Mesodermal cell (in vitro differentiated cells): ENCODE measurements around the gene AKT3.
A peak's percentile ranks its signal among the peaks of the same experiment; 100 is the strongest.

Source experiments
- H3K27ac ChIP-seq: 2 replicates; pipeline ENCODE4 v1.7.0; 2013; ENCODE audit warnings: mild to moderate bottlenecking, low read depth, low read length, moderate library complexity; ENCODE audit not compliant: severe bottlenecking
- H3K36me3 ChIP-seq: 2 replicates; pipeline ENCODE4 v1.7.1; 2013; ENCODE audit warnings: mild to moderate bottlenecking, low read length, moderate library complexity; ENCODE audit not compliant: control insufficient read depth, insufficient read depth
- H3K4me1 ChIP-seq: one replicate; pipeline ENCODE4 v1.7.1; 2013; ENCODE audit warnings: mild to moderate bottlenecking, low read length; ENCODE audit not compliant: insufficient read depth, control insufficient read depth, poor library complexity, severe bottlenecking
- H3K4me3 ChIP-seq: 2 replicates; pipeline ENCODE4 v1.7.0; 2013; ENCODE audit warnings: low read length, control low read depth, mild to moderate bottlenecking; ENCODE audit not compliant: insufficient read depth, poor library complexity, severe bottlenecking; ENCODE audit errors: extremely low read depth
- H3K9me3 ChIP-seq: 2 replicates; pipeline ENCODE4 v1.7.1; 2013; ENCODE audit warnings: mild to moderate bottlenecking, low read length, moderate library complexity; ENCODE audit not compliant: control insufficient read depth
- WGBS, 2 experiments: methylation state at CpG; one replicate each; pipeline ENCODE4 v1.1.5; 2013; ENCODE audit warnings: missing lambda C conversion rate in 2 of 2; ENCODE audit not compliant: insufficient coverage in 2 of 2; 5-methylcytosine and 5-hydroxymethylcytosine counted together

AKT3 gene

DNA sequence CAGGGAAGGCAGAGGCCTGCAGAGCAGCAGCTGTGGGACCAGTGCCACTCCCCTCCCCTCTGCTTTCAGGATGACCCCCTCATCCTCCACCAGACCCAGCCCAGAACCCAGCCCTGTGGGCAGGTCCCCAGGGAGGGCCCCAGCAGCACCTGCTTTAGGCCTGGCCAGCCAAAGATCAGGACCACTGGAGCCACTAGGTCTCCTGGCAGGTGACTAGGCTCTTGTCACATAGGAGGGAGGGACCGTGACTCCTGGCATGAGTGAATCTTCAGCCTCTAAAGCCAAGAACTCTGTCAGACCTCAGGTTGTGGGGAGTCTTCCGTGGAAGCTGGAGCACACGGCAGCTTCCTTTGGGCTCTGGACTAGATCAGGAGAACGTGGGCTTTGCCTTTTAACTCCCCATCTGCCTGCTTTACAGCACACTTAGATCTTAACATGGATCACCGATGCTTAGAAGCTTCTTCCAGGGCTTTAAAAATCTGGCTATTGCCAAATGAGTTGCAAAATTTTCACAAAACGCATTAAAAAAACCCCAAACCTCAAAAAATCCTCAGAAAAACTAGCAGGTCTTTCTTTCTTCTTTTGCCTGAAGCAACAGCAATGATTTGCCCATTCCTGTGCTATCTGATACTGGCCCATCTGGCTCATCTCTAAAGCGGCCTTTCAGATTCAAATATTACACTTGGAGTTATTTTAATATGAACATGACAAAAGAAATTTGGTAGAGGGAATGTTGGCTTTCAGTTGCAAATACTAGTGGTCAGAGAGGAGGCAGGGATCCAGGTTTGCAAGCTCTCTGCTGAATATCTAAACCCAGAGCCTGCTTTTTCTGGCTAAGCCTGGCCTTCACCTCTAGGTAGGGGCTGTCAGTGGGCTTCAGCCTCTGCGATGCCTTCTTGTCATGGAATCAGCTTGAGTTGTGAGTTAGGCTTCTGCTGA, 359.0 kb downstream of the AKT3 start:
- Histone ChIP-seq H3K36me3 (peaks cover 24% of the 10 kb centered on the region), H3K9me3 (no peaks in the 10 kb centered on the region), H3K27ac (no peak overlapping the region), H3K4me1 (no peaks in the 10 kb centered on the region), H3K4me3 (no peak overlapping the region)
- WGBS, 2 experiments: 65 to 66% methylated on average over 7 of the region's 8 CpGs

DNA sequence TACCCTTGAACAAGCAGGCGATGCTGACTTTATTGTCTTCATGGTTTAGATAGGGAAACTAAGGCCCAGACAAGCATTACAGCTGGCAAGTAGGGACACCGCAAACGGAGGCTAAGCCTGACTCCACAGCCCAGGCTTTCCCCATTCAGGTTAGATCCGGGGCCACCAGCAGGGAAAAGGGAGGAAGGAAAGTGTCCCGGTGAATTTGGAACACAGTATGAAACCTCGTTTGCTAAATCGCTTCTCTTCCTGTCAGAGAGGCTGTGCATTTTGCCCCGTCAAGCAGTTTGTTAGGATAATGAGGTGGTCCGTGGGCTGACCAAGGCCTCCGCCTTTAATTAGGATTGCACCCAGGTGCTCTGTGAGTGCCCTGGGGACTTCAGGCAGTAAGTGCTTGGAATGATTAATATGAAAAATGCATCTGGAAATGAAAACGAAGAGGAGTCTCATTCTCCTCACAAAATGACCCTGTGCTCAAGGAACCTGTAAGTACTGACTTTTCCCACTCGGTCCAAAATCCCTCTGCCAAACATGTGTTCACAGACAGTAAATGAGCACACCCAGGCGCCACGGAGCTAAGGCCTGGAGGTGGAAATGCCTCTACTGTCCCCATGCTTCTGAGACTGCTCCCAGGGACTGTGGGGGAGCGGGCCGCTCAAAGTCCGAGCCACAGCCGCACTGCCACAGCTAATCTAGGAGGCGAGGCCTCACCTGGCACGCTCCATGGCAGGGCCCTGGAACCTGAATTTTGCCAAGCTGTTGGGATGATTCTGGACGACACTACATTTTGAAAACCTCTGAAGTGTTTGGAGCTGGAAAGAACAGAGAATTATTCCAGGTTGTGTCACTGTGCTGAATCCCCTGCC, 360.1 kb downstream of the AKT3 start:
- H3K36me3 ChIP-seq: peaks cover 19% of the 10 kb centered on the region
- no peak overlapping the region for H3K27ac ChIP-seq
- WGBS, 2 experiments: 69 to 71% methylated on average over 20 of the region's 21 CpGs
- no peaks in the 10 kb centered on the region for H3K4me1 ChIP-seq
- no peaks in the 10 kb centered on the region for H3K9me3 ChIP-seq
- no peak overlapping the region for H3K4me3 ChIP-seq

DNA sequence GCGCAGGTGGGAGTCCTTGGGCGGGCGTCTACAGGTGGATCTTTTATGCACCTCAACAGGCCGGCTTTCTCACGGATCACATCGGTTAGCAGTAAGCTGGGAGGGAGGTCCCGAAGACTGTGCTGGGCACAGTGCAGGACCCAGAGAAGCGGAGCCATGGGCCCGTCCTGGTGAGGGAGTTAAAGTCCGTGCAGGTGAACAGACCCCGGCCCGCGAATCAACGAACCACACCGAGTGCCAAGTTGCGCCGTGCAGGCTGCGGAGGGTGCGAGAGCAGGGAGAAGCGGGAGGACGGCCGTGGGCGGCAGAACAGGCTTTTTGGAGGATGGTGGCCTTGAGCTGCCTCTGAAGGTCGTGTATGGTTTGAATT, 360.9 kb downstream of the AKT3 start:
- H3K36me3 ChIP-seq: peaks cover 19% of the 10 kb centered on the region
- H3K4me3 ChIP-seq: no peak overlapping the region
- H3K9me3 ChIP-seq: no peaks in the 10 kb centered on the region
- 94 to 96% methylated on average over 7 to 24 of the region's 24 CpGs for WGBS, 2 experiments
- H3K27ac ChIP-seq: no peak overlapping the region
- no peaks in the 10 kb centered on the region for H3K4me1 ChIP-seq

DNA sequence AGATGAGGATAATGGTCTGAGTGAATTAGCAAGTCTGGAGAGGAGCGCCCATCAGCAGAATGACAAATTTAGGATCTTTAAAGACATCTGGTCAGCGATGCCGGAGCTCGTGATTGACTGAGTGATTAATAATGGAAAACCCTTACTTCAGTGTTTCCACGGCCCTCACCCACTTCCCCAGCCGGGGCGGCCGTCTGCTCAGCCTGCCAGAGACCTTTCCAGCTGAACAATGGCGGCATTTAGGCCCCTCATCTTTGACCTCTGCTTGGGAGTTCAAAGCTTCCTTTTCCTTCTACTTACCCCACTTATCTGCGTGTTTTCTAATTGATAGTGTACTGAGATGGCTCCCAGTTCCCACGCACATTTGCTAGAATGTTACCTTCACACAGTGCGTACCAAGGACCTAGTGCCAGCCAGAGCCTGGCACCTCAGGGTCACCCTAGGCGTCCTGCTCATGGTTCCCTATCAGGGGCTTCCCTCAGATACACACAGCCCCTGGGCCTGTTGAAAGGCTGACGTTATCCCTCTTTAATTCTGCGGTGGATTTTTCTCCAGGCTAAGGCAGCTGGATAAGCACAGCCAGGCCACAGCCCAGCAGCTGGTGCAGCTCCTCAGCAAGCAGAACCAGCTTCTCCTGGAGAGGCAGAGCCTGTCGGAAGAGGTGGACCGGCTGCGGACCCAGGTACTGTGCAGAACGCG, 361.4 kb downstream of the AKT3 start:
- Histone ChIP-seq H3K4me1 (no peaks in the 10 kb centered on the region), H3K4me3 (no peak overlapping the region), H3K27ac (peak overlapping the region; percentile 49), H3K36me3 (peaks cover 19% of the 10 kb centered on the region), H3K9me3 (no peaks in the 10 kb centered on the region)
- WGBS, 2 experiments: 93 to 94% methylated on average over 18 to 19 of the region's 20 CpGs

DNA sequence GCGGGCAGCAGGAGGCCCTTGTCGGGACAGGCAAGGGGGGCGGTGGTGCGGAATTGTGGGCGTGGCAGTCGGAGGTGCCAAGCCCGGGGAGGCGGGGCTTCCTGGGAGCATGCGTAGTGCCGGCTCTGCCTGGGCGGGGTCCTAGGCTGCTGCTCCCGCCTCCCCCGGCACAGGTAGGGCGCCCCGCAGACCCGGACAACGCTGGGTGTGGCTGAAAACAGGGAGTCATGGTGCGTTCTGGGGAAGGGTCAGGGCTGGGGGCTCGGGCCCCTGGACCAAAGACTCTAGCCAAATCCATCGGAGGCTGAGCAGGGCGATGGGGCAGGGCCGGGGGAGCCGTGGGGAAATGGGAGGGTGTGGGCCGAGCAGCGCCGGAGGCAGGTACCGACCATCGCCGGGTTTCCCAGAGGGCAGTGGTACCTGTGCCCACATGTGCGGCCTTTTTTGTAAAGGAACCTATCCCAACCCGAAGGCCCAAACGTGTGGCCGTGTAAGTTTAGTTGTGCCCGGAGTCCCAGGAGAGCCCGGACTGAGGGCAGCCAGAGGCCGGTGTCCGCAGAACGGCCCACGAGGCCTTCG, 362.3 kb downstream of the AKT3 start:
- Histone ChIP-seq H3K4me1 (peaks cover 2% of the 10 kb centered on the region), H3K9me3 (no peaks in the 10 kb centered on the region), H3K27ac (peak overlapping the region; percentile 41), H3K36me3 (peaks cover 19% of the 10 kb centered on the region), H3K4me3 (no peak overlapping the region)
- WGBS, 2 experiments: 96 to 97% methylated on average over 30 to 35 of the region's 40 CpGs

DNA sequence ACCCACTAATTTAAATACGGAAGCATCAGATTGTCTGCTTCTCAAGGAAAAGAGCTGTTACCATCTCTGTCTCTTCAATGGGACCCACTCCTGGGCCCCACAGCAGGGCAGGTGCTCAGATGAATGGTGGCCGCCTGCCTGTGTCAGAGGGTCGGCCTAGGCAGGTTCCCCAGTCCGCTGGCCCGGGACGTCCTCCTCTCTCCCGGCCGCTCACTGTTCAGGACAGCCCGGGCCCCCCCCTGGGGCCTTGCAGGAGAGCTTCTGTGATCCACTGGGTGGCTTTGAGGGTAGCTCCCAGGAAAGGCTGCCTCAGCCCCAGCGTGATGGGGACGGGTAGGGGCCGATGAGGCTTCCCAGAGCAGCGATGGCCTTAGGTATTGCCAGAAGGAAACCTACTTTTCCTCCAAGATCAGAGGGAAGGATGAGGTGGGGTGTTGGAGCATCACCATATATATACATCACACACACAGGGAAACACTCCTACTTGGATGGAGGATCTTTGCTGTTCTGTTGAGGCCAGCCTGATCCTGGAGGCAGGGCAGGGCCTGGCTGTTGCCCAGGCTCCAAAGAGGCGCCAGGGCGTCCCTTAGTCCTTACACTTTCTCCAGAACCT, 362.9 kb downstream of the AKT3 start:
- Histone ChIP-seq H3K27ac (no peak overlapping the region), H3K9me3 (no peaks in the 10 kb centered on the region), H3K4me3 (no peak overlapping the region), H3K4me1 (peaks cover 7% of the 10 kb centered on the region), H3K36me3 (peaks cover 19% of the 10 kb centered on the region)
- 88 to 92% methylated on average over 6 to 11 of the region's 15 CpGs for WGBS, 2 experiments

DNA sequence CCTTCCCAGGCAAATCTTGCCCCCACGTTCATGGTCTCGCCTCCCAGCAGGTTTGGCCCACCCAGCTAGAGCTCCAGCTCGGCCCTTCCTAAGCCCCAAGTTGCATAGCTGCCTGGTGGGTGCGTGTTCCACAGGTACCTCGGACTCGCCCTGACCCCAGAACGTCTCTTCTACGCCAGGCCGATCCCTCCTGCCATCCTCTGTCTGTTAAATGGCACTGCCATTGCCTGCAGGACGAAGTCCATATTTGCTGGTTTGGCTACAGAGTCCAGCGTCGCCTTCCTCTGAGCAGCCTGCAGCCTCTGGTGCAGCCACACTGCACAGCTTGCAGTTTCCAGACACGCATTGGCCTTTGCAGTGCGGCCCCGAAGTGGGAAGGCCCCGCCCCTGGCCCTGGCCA, 366.1 kb downstream of the AKT3 start:
- Histone ChIP-seq H3K9me3 (no peaks in the 10 kb centered on the region), H3K36me3 (peaks cover 4% of the 10 kb centered on the region), H3K4me3 (no peak overlapping the region), H3K4me1 (peaks cover 15% of the 10 kb centered on the region), H3K27ac (no peak overlapping the region)
- 93% methylated on average over 14 to 16 of the region's 16 CpGs for WGBS, 2 experiments

DNA sequence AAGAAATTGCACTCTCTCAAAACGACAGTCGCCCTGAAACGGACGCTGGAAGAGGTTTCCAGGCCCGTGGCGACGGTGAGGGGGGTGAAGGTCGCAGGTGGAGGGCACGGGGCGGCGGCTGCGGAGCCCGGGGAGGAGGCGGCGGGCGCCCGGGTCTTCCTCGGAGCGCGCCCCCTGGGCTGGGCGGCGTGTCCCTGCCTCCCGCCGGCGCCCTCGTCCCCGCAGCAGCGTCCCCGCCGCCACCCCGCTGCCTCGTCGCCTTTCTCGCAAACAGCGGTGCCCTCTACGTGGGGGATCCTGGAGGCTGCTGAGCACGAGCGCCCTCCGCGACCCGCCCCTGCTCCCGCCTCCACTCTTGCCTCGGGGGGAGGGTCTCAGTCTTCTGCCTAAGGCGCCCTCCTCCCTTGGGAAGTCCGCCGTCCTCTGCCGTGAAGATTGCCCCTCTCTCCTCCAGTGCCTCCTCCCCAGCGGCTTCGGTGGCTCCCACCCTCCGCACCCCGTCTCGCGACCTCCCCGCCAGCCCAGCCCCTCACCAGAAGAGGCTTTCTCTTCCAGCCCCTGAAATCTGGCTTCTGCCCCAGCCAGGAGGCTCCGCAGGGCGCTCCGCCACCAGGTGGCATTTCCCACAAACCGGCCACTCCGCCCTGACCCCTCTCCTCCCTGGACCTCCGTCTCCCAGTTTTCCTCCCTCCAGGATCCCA, 366.8 kb downstream of the AKT3 start:
- peaks cover 4% of the 10 kb centered on the region for H3K36me3 ChIP-seq
- 7 to 10% methylated on average over 41 to 51 of the region's 60 CpGs for WGBS, 2 experiments
- no peak overlapping the region for H3K27ac ChIP-seq
- no peaks in the 10 kb centered on the region for H3K9me3 ChIP-seq
- H3K4me1 ChIP-seq: peaks cover 15% of the 10 kb centered on the region
- peak overlapping the region; percentile 35 for H3K4me3 ChIP-seq

DNA sequence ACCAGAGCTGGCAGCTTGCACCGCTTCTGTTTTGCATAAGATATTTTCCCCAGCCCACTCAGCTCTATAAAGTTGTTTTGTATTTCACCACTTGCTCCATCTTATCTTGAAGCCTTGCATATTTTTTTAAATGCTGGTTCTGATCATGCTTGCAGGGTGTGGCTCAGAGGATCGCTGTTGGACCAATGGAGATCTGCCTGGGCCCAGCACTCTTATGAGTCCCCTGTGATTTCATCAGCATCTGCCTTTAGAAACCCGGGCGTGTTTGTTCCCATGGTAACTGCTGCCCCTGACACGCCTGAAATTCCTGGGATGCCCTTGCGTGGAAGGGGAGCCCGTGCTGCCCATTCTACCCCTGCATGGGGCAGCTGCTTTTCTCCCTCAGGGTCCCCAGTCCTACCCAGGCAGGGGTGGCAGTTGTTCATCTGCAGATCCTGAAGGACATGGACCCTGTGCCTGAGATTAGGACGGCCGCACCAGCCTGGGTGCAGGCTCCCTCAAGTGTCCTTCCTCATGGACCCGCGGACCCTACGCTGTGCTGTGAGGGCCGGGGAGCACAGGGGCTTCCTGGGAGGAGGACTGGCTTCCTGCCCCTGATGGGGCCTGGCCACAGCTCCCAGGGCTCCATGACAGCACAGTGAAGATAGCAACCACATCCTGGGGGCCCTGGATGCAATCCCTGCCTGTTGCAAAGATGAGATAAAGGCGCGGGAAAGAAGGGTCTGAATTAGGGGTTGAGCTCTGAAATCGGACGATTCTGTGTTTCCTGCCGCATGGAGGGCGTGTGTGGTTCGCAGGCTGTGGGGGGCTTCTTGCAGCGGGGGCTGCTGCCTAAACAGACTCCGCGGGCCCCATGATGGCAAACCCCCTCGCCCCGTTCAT, 367.7 kb downstream of the AKT3 start:
- Histone ChIP-seq H3K4me1 (peaks cover 15% of the 10 kb centered on the region), H3K9me3 (no peaks in the 10 kb centered on the region), H3K4me3 (peak overlapping the region; percentile 35), H3K27ac (no peak overlapping the region), H3K36me3 (no peaks in the 10 kb centered on the region)
- WGBS, 2 experiments: 28 to 33% methylated on average over 20 to 23 of the region's 25 CpGs
